Suprapubic skin (tissue), 3 donors: Measurements from ENCODE around the gene FCRLA.

Source experiments
- EP300 ChIP-seq: sonication (generic); formaldehyde crosslinking; IDR thresholded peaks from one replicate; pipeline ENCODE4 v1.6.1; 2017; ENCODE audit warnings: antibody characterized with exemption
- POLR2A ChIP-seq, 2 donors: fragments of 450-650 bp; IDR thresholded peaks; one replicate each; pipeline ENCODE4 v1.6.1; 2017; ENCODE audit warnings: antibody characterized with exemption in 2 of 2, mild to moderate bottlenecking in 2 of 2, moderate library complexity in 2 of 2
- TF ChIP-seq, protein P1 (sequence below), 2 donors: fragments of 200-600 bp in 1 of 2; fragments of 450-650 bp in 1 of 2; sonication (generic) in 1 of 2; IDR thresholded peaks; one replicate each; pipeline ENCODE4 v1.5.1; 2016 to 2019; ENCODE audit warnings: antibody characterized with exemption in 2 of 2, mild to moderate bottlenecking in 1 of 2, moderate library complexity in 1 of 2

DNA sequence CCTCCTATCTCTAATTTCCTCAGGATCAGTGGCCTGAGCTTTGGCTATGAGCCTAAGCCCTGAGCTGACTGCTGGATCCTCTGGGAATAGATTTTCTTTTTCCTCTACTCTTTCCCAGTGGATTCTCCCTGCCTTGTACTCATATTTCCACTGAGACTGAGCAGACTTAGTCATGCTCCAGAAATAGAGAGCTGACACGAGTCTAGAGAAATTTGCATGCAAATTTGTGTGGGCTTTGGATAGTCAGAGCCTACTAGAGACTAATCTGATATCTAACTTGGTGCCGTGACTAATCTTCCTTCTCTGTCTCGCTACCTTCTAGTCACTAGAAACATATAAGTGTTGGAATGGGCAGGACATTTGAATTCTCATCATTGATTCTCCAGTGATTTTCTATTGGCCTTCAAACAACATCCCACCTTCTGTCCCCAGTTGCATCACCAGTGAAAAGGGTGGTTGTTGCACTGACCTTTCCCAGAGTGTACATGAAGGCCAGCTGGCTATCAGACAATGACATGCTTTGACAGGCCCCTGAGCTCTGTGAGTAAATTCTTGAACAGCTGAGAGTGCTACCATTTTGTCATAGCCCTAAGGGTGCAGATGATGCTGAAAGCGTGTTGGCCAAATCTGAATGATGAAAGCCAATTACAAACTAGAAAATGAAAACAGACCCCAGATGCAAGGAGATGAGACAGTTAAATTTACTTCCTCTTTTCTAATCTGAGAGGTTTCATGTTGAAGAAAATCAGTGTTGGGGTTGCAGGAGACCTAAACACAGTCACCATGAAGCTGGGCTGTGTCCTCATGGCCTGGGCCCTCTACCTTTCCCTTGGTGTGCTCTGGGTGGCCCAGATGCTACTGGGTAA is at the start of gene FCRLA:
- TF ChIP-seq, protein P1, sequence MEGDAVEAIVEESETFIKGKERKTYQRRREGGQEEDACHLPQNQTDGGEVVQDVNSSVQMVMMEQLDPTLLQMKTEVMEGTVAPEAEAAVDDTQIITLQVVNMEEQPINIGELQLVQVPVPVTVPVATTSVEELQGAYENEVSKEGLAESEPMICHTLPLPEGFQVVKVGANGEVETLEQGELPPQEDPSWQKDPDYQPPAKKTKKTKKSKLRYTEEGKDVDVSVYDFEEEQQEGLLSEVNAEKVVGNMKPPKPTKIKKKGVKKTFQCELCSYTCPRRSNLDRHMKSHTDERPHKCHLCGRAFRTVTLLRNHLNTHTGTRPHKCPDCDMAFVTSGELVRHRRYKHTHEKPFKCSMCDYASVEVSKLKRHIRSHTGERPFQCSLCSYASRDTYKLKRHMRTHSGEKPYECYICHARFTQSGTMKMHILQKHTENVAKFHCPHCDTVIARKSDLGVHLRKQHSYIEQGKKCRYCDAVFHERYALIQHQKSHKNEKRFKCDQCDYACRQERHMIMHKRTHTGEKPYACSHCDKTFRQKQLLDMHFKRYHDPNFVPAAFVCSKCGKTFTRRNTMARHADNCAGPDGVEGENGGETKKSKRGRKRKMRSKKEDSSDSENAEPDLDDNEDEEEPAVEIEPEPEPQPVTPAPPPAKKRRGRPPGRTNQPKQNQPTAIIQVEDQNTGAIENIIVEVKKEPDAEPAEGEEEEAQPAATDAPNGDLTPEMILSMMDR (IDR thresholded peaks at IDR 0.05) = no peak
- TF ChIP-seq EP300 = no peak
- no peak for TF ChIP-seq POLR2A (IDR thresholded peaks at IDR 0.05)
